HEK293 (cell line): ENCODE data around the gene STRBP.

Experiments
- CTCF ChIA-PET: fragments of 350-600 bp; formaldehyde crosslinking; extraction: SDS; loops from one replicate; lab custom pipeline; 2021; ENCODE audit warnings: antibody characterized with exemption; lab: Yijun Ruan, JAX
- POLR2A ChIA-PET: fragments of 300-600 bp; formaldehyde crosslinking; extraction: SDS; loops from one replicate; lab custom pipeline; 2020; ENCODE audit warnings: antibody characterized with exemption, inconsistent platforms; lab: Yijun Ruan, JAX
- H3K27ac ChIP-seq: fragments of 200-500 bp; sonication (Bioruptor generic); 2 replicates; pipeline ENCODE4 v1.5.1; 2014; ENCODE audit warnings: low read depth, low read length, control low read depth, inconsistent platforms; ENCODE audit errors: extremely low read depth
- H3K36me3 ChIP-seq, 2 experiments: fragments of 200-500 bp in 1 of 2; sonication (Bioruptor generic) in 1 of 2; 1 replicate in 1 of 2; 2 replicates in 1 of 2; pipeline ENCODE4 v1.5.1; 2014 to 2017; ENCODE audit warnings: inconsistent platforms in 2 of 2, low read length in 2 of 2; ENCODE audit not compliant: control insufficient read depth in 2 of 2, insufficient read depth in 1 of 2
- H3K4me1 ChIP-seq: fragments of 200-500 bp; sonication (Bioruptor generic); 2 replicates; pipeline ENCODE4 v1.5.1; 2014; ENCODE audit warnings: mild to moderate bottlenecking, low read length, inconsistent platforms; ENCODE audit not compliant: control insufficient read depth, insufficient read depth
- H3K4me3 ChIP-seq: 2 replicates; pipeline ENCODE4 v1.5.1; 2011; ENCODE audit warnings: low read depth, mild to moderate bottlenecking, control low read depth, low read length, moderate library complexity
- H3K9me3 ChIP-seq: fragments of 200-500 bp; sonication (Bioruptor generic); 2 replicates; pipeline ENCODE4 v1.5.1; 2014; ENCODE audit warnings: low read depth, low read length, inconsistent platforms; ENCODE audit not compliant: control insufficient read depth, insufficient read depth
- EGR2 ChIP-seq: fragments of 450-650 bp; formaldehyde crosslinking; IDR thresholded peaks from 2 replicates; pipeline ENCODE4 v1.5.1; 2016; ENCODE audit warnings: low read depth, missing biosample characterization, missing genetic modification characterization
- GLIS1 ChIP-seq: fragments of 450-650 bp; formaldehyde crosslinking; IDR thresholded peaks from 2 replicates; pipeline ENCODE4 v1.5.1; 2016; ENCODE audit warnings: missing biosample characterization, missing genetic modification characterization
- SALL2 ChIP-seq: fragments of 450-650 bp; formaldehyde crosslinking; IDR thresholded peaks from 2 replicates; pipeline ENCODE4 v1.5.0; 2017; ENCODE audit warnings: missing biosample characterization, mild to moderate bottlenecking, missing genetic modification characterization, borderline replicate concordance
- SP3 ChIP-seq: fragments of 450-650 bp; formaldehyde crosslinking; IDR thresholded peaks from 2 replicates; pipeline ENCODE4 v1.5.1; 2016; ENCODE audit warnings: missing biosample characterization, missing genetic modification characterization
- ZBTB7A ChIP-seq: fragments of 450-650 bp; formaldehyde crosslinking; IDR thresholded peaks from 2 replicates; pipeline ENCODE4 v1.5.1; 2016; ENCODE audit warnings: low read depth, missing biosample characterization, missing genetic modification characterization
- ZFP41 ChIP-seq: fragments of 450-650 bp; formaldehyde crosslinking; IDR thresholded peaks from 2 replicates; pipeline ENCODE4 v1.5.1; 2016; ENCODE audit warnings: missing biosample characterization, missing genetic modification characterization, borderline replicate concordance
- ZIC2 ChIP-seq: fragments of 450-650 bp; formaldehyde crosslinking; IDR thresholded peaks from 2 replicates; pipeline ENCODE4 v1.5.1; 2016; ENCODE audit warnings: missing biosample characterization, missing genetic modification characterization
- ZNF10 ChIP-seq: fragments of 450-650 bp; formaldehyde crosslinking; IDR thresholded peaks from 2 replicates; pipeline ENCODE4 v1.5.1; 2017; ENCODE audit warnings: missing biosample characterization, missing genetic modification characterization
- ZNF114 ChIP-seq: fragments of 450-650 bp; formaldehyde crosslinking; IDR thresholded peaks from 2 replicates; pipeline ENCODE4 v1.5.0; 2017; ENCODE audit warnings: missing biosample characterization, missing genetic modification characterization
- ZNF211 ChIP-seq: fragments of 450-650 bp; formaldehyde crosslinking; IDR thresholded peaks from 2 replicates; pipeline ENCODE4 v1.5.1; 2016; ENCODE audit warnings: low read depth, missing biosample characterization, missing genetic modification characterization
- ZNF341 ChIP-seq: fragments of 450-650 bp; formaldehyde crosslinking; IDR thresholded peaks from 2 replicates; pipeline ENCODE4; 2016; ENCODE audit warnings: low read depth, missing biosample characterization, missing genetic modification characterization
- ZNF404 ChIP-seq: fragments of 450-650 bp; formaldehyde crosslinking; IDR thresholded peaks from 2 replicates; pipeline ENCODE4 v1.5.1; 2017; ENCODE audit warnings: missing biosample characterization, missing genetic modification characterization
- ZNF426 ChIP-seq: fragments of 450-650 bp; formaldehyde crosslinking; IDR thresholded peaks from 2 replicates; pipeline ENCODE4 v1.5.1; 2017; ENCODE audit warnings: missing biosample characterization, missing genetic modification characterization, mild to moderate bottlenecking, inconsistent platforms, moderate library complexity
- ZNF529 ChIP-seq: fragments of 450-650 bp; formaldehyde crosslinking; IDR thresholded peaks from 2 replicates; pipeline ENCODE4 v1.5.1; 2017; ENCODE audit warnings: missing genetic modification characterization, missing biosample characterization; ENCODE audit not compliant: insufficient replicate concordance
- ZNF544 ChIP-seq: fragments of 450-650 bp; formaldehyde crosslinking; IDR thresholded peaks from 2 replicates; pipeline ENCODE4 v1.5.0; 2017; ENCODE audit warnings: missing biosample characterization, missing genetic modification characterization
- ZNF548 ChIP-seq: fragments of 450-650 bp; formaldehyde crosslinking; IDR thresholded peaks from 2 replicates; pipeline ENCODE4 v1.5.1; 2016; ENCODE audit warnings: missing biosample characterization, missing genetic modification characterization
- ZNF596 ChIP-seq: fragments of 450-650 bp; IDR thresholded peaks from 2 replicates; pipeline ENCODE4 v1.5.0; 2018; ENCODE audit warnings: missing biosample characterization, mild to moderate bottlenecking, missing genetic modification characterization, moderate library complexity
- ZNF654 ChIP-seq: fragments of 450-650 bp; formaldehyde crosslinking; IDR thresholded peaks from 2 replicates; pipeline ENCODE4 v1.5.1; 2016; ENCODE audit warnings: low read depth, missing biosample characterization, missing genetic modification characterization
- ZNF843 ChIP-seq: fragments of 450-650 bp; formaldehyde crosslinking; IDR thresholded peaks from 2 replicates; pipeline ENCODE4 v1.5.1; 2016; ENCODE audit warnings: missing biosample characterization, missing genetic modification characterization
- ZSCAN18 ChIP-seq: fragments of 450-650 bp; formaldehyde crosslinking; IDR thresholded peaks from 2 replicates; pipeline ENCODE4 v1.5.1; 2016; ENCODE audit warnings: missing biosample characterization, missing genetic modification characterization
- ZSCAN30 ChIP-seq: fragments of 450-650 bp; IDR thresholded peaks from 2 replicates; pipeline ENCODE4 v1.5.1; 2018; ENCODE audit warnings: missing biosample characterization, mild to moderate bottlenecking, missing genetic modification characterization, moderate library complexity
- ZXDB ChIP-seq: fragments of 450-650 bp; formaldehyde crosslinking; IDR thresholded peaks from 2 replicates; pipeline ENCODE4 v1.5.1; 2016; ENCODE audit warnings: missing biosample characterization, missing genetic modification characterization
- TF ChIP-seq, protein P1 (sequence below): fragments of 450-650 bp; formaldehyde crosslinking; IDR thresholded peaks from 2 replicates; pipeline ENCODE4 v1.5.1; 2016; ENCODE audit warnings: missing biosample characterization, missing genetic modification characterization

Gene STRBP

DNA sequence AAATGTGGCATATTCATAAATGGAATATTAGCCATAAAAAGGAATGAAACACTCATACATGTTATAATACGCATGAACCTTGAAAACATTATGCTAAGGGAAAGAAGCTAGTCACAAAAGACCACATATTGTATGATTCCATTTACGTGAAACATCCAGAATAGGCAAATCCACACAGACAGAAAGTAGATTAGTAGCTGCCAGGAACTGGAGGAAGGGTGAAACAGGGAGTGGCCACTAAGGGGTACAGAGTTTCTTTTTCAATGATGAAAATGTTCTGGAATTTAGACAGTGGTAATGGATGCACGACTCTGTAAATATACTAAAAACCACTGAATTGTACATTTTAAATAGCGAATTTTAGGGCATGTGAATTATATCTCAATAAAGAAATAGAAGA is 39.4 kb downstream of the STRBP start:
- POLR2A ChIA-PET = no interaction called here
- CTCF ChIA-PET = interaction anchor here (0.9 to 1.2 kb wide), 3 partner anchors 61 to 138 kb away, joined by 3 to 8 read pairs (median 3); no protein-coding TSS in a partner anchor
- Histone ChIP-seq H3K27ac (no peak overlapping the region), H3K4me3 (no peak overlapping the region), H3K36me3 (no peaks in the 10 kb centered on the region), H3K9me3 (no peaks in the 10 kb centered on the region), H3K4me1 (no peaks in the 10 kb centered on the region)
- TF ChIP-seq EGR2 (tag by site-specific recombination) (no peak), SALL2 (no peak), ZNF10 (peak; percentile 74; the same call in 1 of the 2 replicates)

- TF ChIP-seq, protein P1, sequence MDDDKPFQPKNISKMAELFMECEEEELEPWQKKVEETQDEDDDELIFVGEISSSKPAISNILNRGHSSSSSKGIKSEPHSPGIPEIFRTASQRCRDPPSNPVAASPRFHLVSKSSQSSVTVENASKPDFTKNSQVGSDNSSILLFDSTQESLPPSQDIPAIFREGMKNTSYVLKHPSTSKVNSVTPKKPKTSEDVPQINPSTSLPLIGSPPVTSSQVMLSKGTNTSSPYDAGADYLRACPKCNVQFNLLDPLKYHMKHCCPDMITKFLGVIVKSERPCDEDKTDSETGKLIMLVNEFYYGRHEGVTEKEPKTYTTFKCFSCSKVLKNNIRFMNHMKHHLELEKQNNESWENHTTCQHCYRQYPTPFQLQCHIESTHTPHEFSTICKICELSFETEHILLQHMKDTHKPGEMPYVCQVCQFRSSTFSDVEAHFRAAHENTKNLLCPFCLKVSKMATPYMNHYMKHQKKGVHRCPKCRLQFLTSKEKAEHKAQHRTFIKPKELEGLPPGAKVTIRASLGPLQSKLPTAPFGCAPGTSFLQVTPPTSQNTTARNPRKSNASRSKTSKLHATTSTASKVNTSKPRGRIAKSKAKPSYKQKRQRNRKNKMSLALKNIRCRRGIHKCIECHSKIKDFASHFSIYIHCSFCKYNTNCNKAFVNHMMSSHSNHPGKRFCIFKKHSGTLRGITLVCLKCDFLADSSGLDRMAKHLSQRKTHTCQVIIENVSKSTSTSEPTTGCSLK (tag by site-specific recombination) = no peak
- TF ChIP-seq ZSCAN30 (tag by site-specific recombination) (no peak), ZNF843 (tag by site-specific recombination) (no peak), ZNF114 (tag by site-specific recombination) (no peak), ZNF596 (tag by site-specific recombination) (no peak), ZFP41 (no peak), GLIS1 (tag by site-specific recombination) (no peak), ZNF654 (no peak), ZNF548 (tag by site-specific recombination) (no peak), ZNF544 (no peak), SP3 (tag by site-specific recombination) (no peak), ZXDB (tag by site-specific recombination) (no peak), ZNF426 (tag by site-specific recombination) (no peak), ZIC2 (tag by site-specific recombination) (no peak), ZSCAN18 (tag by site-specific recombination) (no peak), ZBTB7A (tag by site-specific recombination) (no peak), ZNF341 (tag by site-specific recombination) (no peak), ZNF404 (tag by site-specific recombination) (no peak), ZNF211 (tag by site-specific recombination) (no peak), ZNF529 (no peak)
- H3K36me3 ChIP-seq = no peaks in the 10 kb centered on the region
- ChIA-PET POLR2A (no interaction called here), CTCF (interaction anchor here (0.6 to 1.7 kb wide), 16 partner anchors 8 to 727 kb away, joined by 3 to 9 read pairs (median 4); no protein-coding TSS in a partner anchor)
- no peak overlapping the region for H3K4me3 ChIP-seq
- no peaks in the 10 kb centered on the region for H3K4me1 ChIP-seq
- H3K9me3 ChIP-seq = no peaks in the 10 kb centered on the region
- H3K27ac ChIP-seq = no peak overlapping the region
Measured at GRCh38 chr9:123225995-123226394, 42.4 kb downstream of the STRBP start.
